ENCODE results near the gene NT5C3A. TPM values are rescaled to one million over a fixed set of nuclear protein-coding genes. Genes with fewer than 3 reads are reported as not detected.

The NT5C3A gene
- total and polyA plus RNA-seq, 3 donors from 2014 or later, result 18.9 to 23.8 (median 19.5) TPM

- 77 to 79% methylated on average over 3 of the region's 3 CpGs for WGBS, 2 donors
- no peak for DNase-seq
- TF ChIP-seq CTCF (IDR thresholded peaks at IDR 0.05) (no peak), POLR2A (IDR thresholded peaks at IDR 0.05) (no peak)
- Histone ChIP-seq H3K36me3 (ENCODE audit: low read depth, missing control alignments) (no peaks in the 10 kb centered on the region), H3K4me3 (no peak overlapping the region), H3K4me1 (no peaks in the 10 kb centered on the region), H3K9me3 (no peaks in the 10 kb centered on the region), H3K27ac (no peak overlapping the region), H3K27me3 (no peaks in the 10 kb centered on the region)
- intact Hi-C loops (cut with DNase I; ENCODE audit: low total_unique reads), result no loop called here
Observed at GRCh38 chr7:33076737-33077136, 14.2 kb upstream of the NT5C3A start.

DNA sequence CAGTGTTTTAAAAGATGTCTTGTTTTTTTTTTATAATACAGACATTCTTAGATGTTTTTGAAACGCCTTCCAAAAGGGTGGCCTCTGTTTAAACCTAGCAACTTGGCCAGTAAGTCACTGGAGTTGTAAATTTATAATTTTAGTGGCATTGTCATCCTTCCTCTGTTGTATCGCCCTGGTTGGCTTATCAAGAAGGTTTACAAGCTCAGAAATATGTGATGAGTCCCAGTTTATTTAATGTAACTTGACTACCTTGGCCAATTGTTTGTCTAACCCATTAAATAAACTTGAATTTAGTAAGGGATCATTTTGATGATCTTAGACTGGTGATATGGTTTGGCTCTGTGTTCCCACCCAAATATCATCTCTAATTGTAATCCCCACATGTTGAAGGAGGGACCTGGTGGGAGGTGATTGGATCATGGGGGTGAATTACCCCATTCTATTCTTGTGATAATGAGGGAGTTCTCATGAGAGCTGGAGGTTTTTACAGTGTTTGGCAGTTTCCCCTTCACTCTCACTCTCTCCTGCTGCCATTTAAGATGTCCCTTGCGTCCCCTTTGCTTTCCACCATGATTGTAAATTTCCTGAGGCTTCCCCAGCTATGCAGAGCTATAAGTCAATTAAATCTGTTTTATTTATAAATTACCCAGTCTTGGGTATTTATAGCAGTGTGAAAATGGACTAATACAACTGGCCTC lies 13.4 kb upstream of the NT5C3A start:
- Histone ChIP-seq H3K36me3 (ENCODE audit: low read depth, missing control alignments) (no peaks in the 10 kb centered on the region), H3K27me3 (no peaks in the 10 kb centered on the region), H3K27ac (no peak overlapping the region), H3K9me3 (no peaks in the 10 kb centered on the region), H3K4me1 (no peaks in the 10 kb centered on the region), H3K4me3 (no peak overlapping the region)
- no peak for DNase-seq
- TF ChIP-seq POLR2A (IDR thresholded peaks at IDR 0.05), result no peak
- TF ChIP-seq CTCF (IDR thresholded peaks at IDR 0.05), result no peak
- intact Hi-C loops (cut with DNase I; ENCODE audit: low total_unique reads), result no loop called here
- WGBS, 2 donors, result 82 to 86% methylated on average over 3 of the region's 3 CpGs

GRCh38 chr7:33073243-33073642 lies 10.7 kb upstream of the NT5C3A start:
- WGBS, 2 donors, result 90 to 94% methylated on average over 4 of the region's 4 CpGs
- H3K27ac ChIP-seq, result no peak overlapping the region
- H3K36me3 ChIP-seq (ENCODE audit: low read depth, missing control alignments), result no peaks in the 10 kb centered on the region
- H3K4me3 ChIP-seq, result no peak overlapping the region
- H3K9me3 ChIP-seq, result no peaks in the 10 kb centered on the region
- no peaks in the 10 kb centered on the region for H3K27me3 ChIP-seq
- DNase-seq, result no peak
- no peaks in the 10 kb centered on the region for H3K4me1 ChIP-seq
- TF ChIP-seq POLR2A (IDR thresholded peaks at IDR 0.05) (no peak), CTCF (IDR thresholded peaks at IDR 0.05) (no peak)
- intact Hi-C loops (cut with DNase I; ENCODE audit: low total_unique reads), result no loop called here

DNA sequence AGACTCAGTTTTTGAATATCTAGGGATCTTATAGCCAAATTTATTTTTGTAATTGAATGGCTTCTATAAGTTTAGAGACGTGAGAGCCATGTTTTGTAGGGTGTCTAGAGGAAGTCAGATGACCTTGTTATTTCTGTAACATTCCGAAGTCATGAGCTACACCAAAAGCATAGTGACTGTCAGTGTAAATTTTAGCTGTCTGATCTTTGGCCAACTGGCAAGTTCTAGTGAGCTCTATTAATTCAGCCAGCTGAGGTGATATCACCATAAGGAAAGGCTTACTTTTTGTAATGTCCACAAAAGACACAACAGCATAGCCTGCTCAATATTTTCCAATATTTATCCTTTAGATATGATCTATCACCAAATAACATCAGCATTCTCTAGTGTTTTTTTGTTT lies 9.9 kb upstream of the NT5C3A start:
- Histone ChIP-seq H3K27me3 (no peaks in the 10 kb centered on the region), H3K9me3 (no peaks in the 10 kb centered on the region), H3K27ac (no peak overlapping the region), H3K4me3 (no peak overlapping the region), H3K36me3 (ENCODE audit: low read depth, missing control alignments) (no peaks in the 10 kb centered on the region), H3K4me1 (no peaks in the 10 kb centered on the region)
- no peak for DNase-seq
- intact Hi-C loops (cut with DNase I; ENCODE audit: low total_unique reads), result no loop called here
- no peak for TF ChIP-seq CTCF (IDR thresholded peaks at IDR 0.05)
- no peak for TF ChIP-seq POLR2A (IDR thresholded peaks at IDR 0.05)
- WGBS, 2 donors, result 38 to 51% methylated on average over 2 of the region's 2 CpGs

- Histone ChIP-seq H3K4me1 (no peaks in the 10 kb centered on the region), H3K27me3 (no peaks in the 10 kb centered on the region), H3K9me3 (no peaks in the 10 kb centered on the region), H3K27ac (no peak overlapping the region), H3K4me3 (no peak overlapping the region), H3K36me3 (ENCODE audit: low read depth, missing control alignments) (no peaks in the 10 kb centered on the region)
- 72 to 93% methylated on average over 6 of the region's 6 CpGs for WGBS, 2 donors
- no peak for DNase-seq
- TF ChIP-seq CTCF (IDR thresholded peaks at IDR 0.05) (no peak), POLR2A (IDR thresholded peaks at IDR 0.05) (no peak)
- intact Hi-C loops (cut with DNase I; ENCODE audit: low total_unique reads), result no loop called here
Observed at GRCh38 chr7:33070831-33071230, 8.3 kb upstream of the NT5C3A start.

Measured in testis (tissue), 3 donors.